GM19035 (cell line): Measurements from ENCODE around the gene MPP4.

ENCODE experiments used
- ATAC-seq: cut with Tn5 transposase; IDR thresholded peaks from one replicate; pipeline ENCODE4 v1.9.1; 2021; ENCODE audit not compliant: unreplicated experiment

The MPP4 gene

GRCh38 chr2:201631041-201631440 is 67.4 kb downstream of the MPP4 start:
- ATAC-seq = no peak

GRCh38 chr2:201630577-201630976 is 67.9 kb downstream of the MPP4 start:
- no peak for ATAC-seq

- no peak for ATAC-seq
Observed at GRCh38 chr2:201628545-201628944, 69.9 kb downstream of the MPP4 start.

- ATAC-seq = no peak
Observed at GRCh38 chr2:201622306-201622970, 76.0 kb downstream of the MPP4 start.

DNA sequence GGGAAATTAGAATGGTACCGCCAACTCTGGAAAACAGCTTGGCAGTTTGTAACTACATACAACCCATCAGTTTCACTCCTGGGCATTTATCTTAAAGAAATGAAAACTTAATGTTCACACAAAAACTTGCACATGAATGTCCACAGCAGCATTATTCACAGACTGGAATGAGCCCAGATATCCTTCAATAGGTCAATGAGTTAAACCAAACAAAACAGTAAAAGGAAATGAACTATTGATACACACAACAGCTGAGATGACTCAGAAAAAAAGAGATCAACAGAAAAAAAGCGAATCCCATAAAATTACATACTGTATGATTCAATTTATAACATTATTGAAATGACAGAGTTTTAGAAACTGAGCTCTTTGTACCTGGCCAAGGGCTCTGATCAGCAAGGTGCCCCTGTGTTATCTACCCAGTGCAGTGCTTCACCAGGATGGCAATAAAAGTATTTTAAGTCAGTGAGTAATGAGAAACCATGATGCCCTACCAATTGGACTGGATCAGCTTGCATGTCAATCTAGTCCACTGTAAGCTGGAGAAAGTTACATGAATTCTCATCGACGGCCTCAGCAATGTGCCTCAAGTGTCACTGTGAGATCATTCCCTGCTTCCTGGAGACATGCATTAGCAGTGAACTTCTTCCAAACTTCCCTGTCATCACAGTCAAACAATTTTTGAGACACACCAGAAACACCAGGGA is 77.0 kb downstream of the MPP4 start:
- no peak for ATAC-seq

DNA sequence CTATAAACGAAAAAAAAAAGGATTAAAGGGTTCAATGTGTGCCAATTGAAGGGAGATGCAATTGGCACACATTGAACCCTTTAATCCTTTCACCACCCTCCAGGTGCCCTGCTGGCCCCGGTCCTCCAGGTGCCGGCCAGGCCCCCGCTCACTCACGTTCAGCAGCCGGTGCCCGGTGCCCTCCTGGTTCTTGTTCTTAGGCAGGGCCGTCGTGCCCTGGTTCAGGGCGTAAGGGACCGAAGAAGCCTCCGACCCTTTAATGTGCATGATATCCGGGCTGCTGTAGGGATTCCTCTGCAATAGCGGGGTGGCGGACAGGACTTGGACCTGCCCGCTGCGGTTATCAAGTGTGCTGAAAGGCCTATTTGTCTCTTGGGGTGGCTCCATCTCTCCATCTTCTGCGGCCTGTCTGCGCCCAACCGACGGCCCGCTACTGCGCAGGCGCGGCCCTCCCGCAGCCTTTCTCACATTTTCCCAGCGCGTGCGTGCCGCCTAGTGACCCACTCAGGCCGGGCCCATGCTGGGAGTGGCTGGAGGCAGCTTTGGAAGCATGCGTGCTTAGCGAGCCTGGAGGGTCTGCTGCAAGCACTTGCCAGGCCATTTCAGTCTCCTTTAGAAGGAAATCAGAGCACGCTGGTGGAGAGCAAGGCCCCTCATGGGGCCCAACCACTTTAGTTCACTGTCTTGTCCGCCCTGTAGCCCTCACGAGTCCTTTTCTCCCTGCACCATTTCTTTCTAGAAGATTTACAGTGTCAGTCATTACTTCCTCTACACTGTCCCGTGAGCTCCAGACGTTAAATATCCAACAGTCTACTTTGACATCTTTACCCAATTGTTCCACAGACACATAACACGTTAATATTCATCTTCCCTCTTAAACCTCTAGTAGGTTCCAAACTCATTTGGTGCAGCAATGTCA is 79.4 kb downstream of the MPP4 start:
- no peak for ATAC-seq

DNA sequence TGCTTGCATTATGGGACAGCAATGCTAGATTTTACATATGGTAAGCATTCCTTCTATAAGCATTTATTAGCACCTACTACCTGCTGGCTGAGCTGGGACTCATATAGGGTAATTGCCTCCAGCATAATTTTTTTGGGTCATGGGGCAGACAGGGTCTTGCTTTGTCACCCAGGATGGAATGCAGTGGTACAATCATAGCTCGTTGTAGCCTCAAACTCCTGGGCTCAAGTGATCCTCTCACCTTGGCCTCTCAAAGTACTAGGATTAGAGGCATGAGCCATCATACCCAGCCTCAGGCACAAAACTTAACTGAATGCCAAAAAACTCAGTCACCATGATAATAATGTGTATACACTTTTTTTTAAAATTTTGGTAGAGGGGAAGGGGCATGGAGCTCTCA is 90.4 kb downstream of the MPP4 start:
- no peak for ATAC-seq

DNA sequence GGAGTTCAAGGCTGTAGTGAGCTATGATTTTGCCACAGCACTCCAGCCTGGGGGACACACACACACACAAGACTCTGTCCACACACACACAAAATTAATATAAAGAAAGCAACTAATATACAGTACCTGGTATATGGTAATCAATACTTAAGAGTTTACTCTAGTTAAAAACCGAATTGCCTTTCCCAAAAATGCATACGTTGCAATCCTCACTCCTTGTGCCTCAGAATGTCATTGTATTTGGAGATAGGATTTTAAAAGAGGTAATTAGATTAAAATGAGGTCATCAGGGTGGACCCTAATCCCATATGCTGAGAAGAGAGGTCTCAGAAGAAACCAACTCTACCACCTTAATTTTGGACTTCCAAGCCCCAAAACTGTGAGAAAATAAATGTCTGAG is 90.9 kb downstream of the MPP4 start:
- ATAC-seq = no peak

DNA sequence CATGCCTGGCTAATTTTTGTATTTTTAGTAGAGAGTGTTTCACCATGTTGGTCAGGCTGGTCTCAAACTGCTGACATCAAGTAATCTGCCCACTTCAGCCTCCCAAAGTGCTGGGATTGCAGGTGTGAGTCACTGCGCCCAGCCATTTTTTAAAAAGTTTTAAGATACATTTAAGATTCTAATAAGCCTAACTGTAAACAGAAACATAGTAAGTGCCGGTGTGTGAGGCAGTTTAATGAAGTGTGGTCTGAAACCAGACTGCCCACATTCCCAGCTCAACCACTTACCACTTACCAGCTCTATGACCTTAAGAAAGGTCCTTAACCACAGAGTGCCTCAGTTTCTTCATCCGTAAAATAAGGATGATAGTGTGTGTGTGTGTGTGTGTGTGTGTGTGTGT is 97.5 kb downstream of the MPP4 start:
- no peak for ATAC-seq

- ATAC-seq = no peak
Observed at GRCh38 chr2:201597397-201597796, 101.0 kb downstream of the MPP4 start.
